ENCODE results near the gene ANK3.

DNA sequence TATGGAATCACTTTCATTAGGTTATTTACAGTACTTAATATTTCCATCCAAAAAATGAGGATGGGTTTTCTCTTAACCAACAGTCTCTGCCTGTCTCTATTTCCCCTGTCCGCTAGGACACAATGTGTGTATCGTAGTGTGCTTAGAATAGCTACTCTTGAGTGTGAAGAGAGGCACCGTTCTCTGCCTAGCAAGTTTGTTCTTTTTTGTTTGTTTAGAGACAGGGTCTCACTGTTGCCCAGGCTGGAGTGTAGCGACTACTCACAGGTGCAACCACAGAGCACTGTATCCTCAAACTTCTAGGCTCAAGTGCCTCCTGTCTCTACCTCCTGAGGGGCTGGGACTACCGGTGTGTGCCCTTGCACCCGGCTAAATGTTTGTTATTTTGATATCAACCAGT, 121.9 kb downstream of the ANK3 start:
- TF ChIP-seq, protein P1, sequence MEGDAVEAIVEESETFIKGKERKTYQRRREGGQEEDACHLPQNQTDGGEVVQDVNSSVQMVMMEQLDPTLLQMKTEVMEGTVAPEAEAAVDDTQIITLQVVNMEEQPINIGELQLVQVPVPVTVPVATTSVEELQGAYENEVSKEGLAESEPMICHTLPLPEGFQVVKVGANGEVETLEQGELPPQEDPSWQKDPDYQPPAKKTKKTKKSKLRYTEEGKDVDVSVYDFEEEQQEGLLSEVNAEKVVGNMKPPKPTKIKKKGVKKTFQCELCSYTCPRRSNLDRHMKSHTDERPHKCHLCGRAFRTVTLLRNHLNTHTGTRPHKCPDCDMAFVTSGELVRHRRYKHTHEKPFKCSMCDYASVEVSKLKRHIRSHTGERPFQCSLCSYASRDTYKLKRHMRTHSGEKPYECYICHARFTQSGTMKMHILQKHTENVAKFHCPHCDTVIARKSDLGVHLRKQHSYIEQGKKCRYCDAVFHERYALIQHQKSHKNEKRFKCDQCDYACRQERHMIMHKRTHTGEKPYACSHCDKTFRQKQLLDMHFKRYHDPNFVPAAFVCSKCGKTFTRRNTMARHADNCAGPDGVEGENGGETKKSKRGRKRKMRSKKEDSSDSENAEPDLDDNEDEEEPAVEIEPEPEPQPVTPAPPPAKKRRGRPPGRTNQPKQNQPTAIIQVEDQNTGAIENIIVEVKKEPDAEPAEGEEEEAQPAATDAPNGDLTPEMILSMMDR (conservative IDR thresholded peaks at IDR 0.05 in 1 of 2, IDR thresholded peaks at IDR 0.05 in 1 of 2; ENCODE audit: low read depth in 1 of 2, low read length in 2 of 2): no peak
- no peak for TF ChIP-seq EZH2 (IDR thresholded peaks at IDR 0.05; ENCODE audit: low read length, missing control alignments)

Data from fibroblast of lung (primary cell).